A549 (cell line): Measurements from ENCODE around the gene DMAC2L.

ENCODE experiments used
- BHLHE40 ChIP-seq: IDR thresholded peaks from 2 replicates; pipeline ENCODE4 v1.6.1; 2012; ENCODE audit warnings: low read depth, low read length, inconsistent platforms
- CTCF ChIP-seq: fragments of >200 bp; sonication (Bioruptor Twin); formaldehyde crosslinking; IDR thresholded peaks from 3 replicates; pipeline ENCODE4 v1.5.1; 2016
- EP300 ChIP-seq, 2 experiments: fragments of >200 bp; sonication (Bioruptor Twin); formaldehyde crosslinking; IDR thresholded peaks; 2 replicates in 1 of 2; 3 replicates in 1 of 2; pipeline ENCODE4 v1.6.1; 2016 to 2017
- JUN ChIP-seq, 2 experiments: fragments of >200 bp; sonication (Bioruptor Twin); formaldehyde crosslinking; IDR thresholded peaks; 2 replicates in 1 of 2; 3 replicates in 1 of 2; pipeline ENCODE4 v1.6.1; 2016 to 2017
- MAZ ChIP-seq: fragments of 150-350 bp; IDR thresholded peaks from 2 replicates; pipeline ENCODE4 v1.6.1; 2014; ENCODE audit warnings: antibody characterized with exemption, low read depth, low read length, borderline replicate concordance
- MYC ChIP-seq: IDR thresholded peaks from 2 replicates; pipeline ENCODE4 v1.6.1; 2012; ENCODE audit warnings: mild to moderate bottlenecking, inconsistent platforms, low read length, improper control_type of control experiment, borderline replicate concordance
- RAD21 ChIP-seq, 2 experiments: fragments of >200 bp in 1 of 2; sonication (Bioruptor Twin) in 1 of 2; formaldehyde crosslinking in 1 of 2; IDR thresholded peaks in 1 of 2; conservative IDR thresholded peaks in 1 of 2; 2 replicates in 1 of 2; 3 replicates in 1 of 2; pipeline ENCODE4 v1.6.1; 2012 to 2018; ENCODE audit warnings: inconsistent platforms in 1 of 2
- REST ChIP-seq: fragments of 200-600 bp; sonication (generic); IDR thresholded peaks from 2 replicates; pipeline ENCODE4 v1.6.1; 2016; ENCODE audit warnings: antibody characterized with exemption, mild to moderate bottlenecking, moderate library complexity
- SMC3 ChIP-seq: fragments of >200 bp; sonication (Bioruptor Twin); formaldehyde crosslinking; IDR thresholded peaks from 3 replicates; pipeline ENCODE4 v1.6.1; 2018; ENCODE audit warnings: inconsistent platforms
- USF2 ChIP-seq: fragments of 450-650 bp; IDR thresholded peaks from 2 replicates; pipeline ENCODE4 v1.6.1; 2014; ENCODE audit warnings: antibody characterized with exemption
- TF ChIP-seq, protein P1 (sequence below): fragments of 250-450 bp; sonication (Bioruptor Pico); IDR thresholded peaks from 2 replicates; pipeline ENCODE4 v1.5.0; 2021; ENCODE audit warnings: mild to moderate bottlenecking, moderate library complexity, borderline replicate concordance
- TF ChIP-seq, protein P2 (sequence below): fragments of 150-350 bp; IDR thresholded peaks from 2 replicates; pipeline ENCODE4 v1.6.1; 2014; ENCODE audit warnings: low read depth, mild to moderate bottlenecking, low read length
- TF ChIP-seq, protein P3 (sequence below): fragments of >200 bp; sonication (Bioruptor Twin); formaldehyde crosslinking; IDR thresholded peaks from 3 replicates; pipeline ENCODE4 v1.6.1; 2016

DNA sequence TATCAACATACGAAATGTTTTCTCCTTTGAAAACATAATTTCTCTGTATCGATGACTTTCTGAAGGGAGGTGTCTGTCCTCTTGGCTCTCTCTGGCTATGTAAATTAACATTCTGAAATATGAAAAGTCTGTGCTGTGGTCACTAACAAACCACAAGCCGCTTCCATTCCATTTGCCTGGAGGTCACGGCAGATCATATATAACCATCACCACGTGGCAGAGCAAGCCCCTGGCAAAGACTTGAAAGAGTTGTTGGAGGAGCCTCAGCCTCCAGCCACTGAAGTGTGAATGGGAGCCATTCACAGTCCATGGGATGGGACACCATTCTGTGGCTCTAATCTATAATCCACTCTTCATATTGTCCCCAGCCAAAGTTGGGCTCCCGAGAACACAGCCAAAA lies 45.0 kb downstream of the DMAC2L start:
- TF ChIP-seq CTCF (no peak), EP300 (IDR thresholded peaks at IDR 0.05) (no peak), RAD21 (conservative IDR thresholded peaks at IDR 0.05 in 1 of 2, IDR thresholded peaks at IDR 0.05 in 1 of 2) (no peak), MYC (no peak), USF2 (no peak), REST (no peak), SMC3 (no peak), MAZ (no peak), BHLHE40 (no peak), JUN (IDR thresholded peaks at IDR 0.05) (no peak)
- TF ChIP-seq, protein P1, sequence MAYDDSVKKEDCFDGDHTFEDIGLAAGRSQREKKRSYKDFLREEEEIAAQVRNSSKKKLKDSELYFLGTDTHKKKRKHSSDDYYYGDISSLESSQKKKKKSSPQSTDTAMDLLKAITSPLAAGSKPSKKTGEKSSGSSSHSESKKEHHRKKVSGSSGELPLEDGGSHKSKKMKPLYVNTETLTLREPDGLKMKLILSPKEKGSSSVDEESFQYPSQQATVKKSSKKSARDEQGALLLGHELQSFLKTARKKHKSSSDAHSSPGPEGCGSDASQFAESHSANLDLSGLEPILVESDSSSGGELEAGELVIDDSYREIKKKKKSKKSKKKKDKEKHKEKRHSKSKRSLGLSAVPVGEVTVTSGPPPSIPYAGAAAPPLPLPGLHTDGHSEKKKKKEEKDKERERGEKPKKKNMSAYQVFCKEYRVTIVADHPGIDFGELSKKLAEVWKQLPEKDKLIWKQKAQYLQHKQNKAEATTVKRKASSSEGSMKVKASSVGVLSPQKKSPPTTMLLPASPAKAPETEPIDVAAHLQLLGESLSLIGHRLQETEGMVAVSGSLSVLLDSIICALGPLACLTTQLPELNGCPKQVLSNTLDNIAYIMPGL (CRISPR knock-in tag): no peak
- TF ChIP-seq, protein P2, sequence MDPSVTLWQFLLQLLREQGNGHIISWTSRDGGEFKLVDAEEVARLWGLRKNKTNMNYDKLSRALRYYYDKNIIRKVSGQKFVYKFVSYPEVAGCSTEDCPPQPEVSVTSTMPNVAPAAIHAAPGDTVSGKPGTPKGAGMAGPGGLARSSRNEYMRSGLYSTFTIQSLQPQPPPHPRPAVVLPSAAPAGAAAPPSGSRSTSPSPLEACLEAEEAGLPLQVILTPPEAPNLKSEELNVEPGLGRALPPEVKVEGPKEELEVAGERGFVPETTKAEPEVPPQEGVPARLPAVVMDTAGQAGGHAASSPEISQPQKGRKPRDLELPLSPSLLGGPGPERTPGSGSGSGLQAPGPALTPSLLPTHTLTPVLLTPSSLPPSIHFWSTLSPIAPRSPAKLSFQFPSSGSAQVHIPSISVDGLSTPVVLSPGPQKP: no peak
- TF ChIP-seq, protein P3, sequence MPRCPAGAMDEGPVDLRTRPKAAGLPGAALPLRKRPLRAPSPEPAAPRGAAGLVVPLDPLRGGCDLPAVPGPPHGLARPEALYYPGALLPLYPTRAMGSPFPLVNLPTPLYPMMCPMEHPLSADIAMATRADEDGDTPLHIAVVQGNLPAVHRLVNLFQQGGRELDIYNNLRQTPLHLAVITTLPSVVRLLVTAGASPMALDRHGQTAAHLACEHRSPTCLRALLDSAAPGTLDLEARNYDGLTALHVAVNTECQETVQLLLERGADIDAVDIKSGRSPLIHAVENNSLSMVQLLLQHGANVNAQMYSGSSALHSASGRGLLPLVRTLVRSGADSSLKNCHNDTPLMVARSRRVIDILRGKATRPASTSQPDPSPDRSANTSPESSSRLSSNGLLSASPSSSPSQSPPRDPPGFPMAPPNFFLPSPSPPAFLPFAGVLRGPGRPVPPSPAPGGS: no peak
